Measurements from ENCODE around the gene RNF32. TPM values are rescaled to one million over a fixed set of nuclear protein-coding genes. Genes with fewer than 3 reads are reported as not detected.
A peak's percentile ranks its signal among the peaks of the same experiment; 100 is the strongest.

The RNF32 gene
- total and polyA plus RNA-seq, 4 donors, result 1.5 to 3.9 (median 3.1) TPM

- Histone ChIP-seq H3K4me3 (no peak overlapping the region), H3K27ac (ENCODE audit: low read depth in 1 of 2, low read length in 1 of 2) (no peak overlapping the region), H3K9ac (ENCODE audit: insufficient read depth in 1 of 2, low read length in 2 of 2) (no peak overlapping the region), H3K9me3 (ENCODE audit: control insufficient read depth in 4 of 4, insufficient read depth in 3 of 4, low read length in 3 of 4) (no peaks in the 10 kb centered on the region), H3K4me1 (ENCODE audit: control insufficient read depth in 5 of 5, insufficient read depth in 5 of 5, low read length in 5 of 5) (peaks cover 0 to 8% (median 0%) of the 10 kb centered on the region in 5 donors), H3K27me3 (ENCODE audit: control insufficient read depth in 3 of 3, insufficient read depth in 3 of 3, low read length in 2 of 3) (peaks cover 0 to 2% (median 0%) of the 10 kb centered on the region in 3 donors), H3K36me3 (ENCODE audit: control insufficient read depth in 4 of 4, insufficient read depth in 4 of 4, low read length in 4 of 4) (no peaks in the 10 kb centered on the region)
- WGBS, 2 donors, result 74 to 86% methylated on average over 4 of the region's 4 CpGs
- ATAC-seq (ENCODE audit: insufficient read depth, low FRiP score) (no peak), DNase-seq (no peak)
- TF ChIP-seq, protein P1, sequence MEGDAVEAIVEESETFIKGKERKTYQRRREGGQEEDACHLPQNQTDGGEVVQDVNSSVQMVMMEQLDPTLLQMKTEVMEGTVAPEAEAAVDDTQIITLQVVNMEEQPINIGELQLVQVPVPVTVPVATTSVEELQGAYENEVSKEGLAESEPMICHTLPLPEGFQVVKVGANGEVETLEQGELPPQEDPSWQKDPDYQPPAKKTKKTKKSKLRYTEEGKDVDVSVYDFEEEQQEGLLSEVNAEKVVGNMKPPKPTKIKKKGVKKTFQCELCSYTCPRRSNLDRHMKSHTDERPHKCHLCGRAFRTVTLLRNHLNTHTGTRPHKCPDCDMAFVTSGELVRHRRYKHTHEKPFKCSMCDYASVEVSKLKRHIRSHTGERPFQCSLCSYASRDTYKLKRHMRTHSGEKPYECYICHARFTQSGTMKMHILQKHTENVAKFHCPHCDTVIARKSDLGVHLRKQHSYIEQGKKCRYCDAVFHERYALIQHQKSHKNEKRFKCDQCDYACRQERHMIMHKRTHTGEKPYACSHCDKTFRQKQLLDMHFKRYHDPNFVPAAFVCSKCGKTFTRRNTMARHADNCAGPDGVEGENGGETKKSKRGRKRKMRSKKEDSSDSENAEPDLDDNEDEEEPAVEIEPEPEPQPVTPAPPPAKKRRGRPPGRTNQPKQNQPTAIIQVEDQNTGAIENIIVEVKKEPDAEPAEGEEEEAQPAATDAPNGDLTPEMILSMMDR (IDR thresholded peaks at IDR 0.05; ENCODE audit: control extremely low read depth, extremely low read depth), result no peak
Measured at GRCh38 chr7:156655983-156656382, 15.4 kb downstream of the RNF32 start.

GRCh38 chr7:156656598-156656997, 16.0 kb downstream of the RNF32 start:
- ATAC-seq (ENCODE audit: insufficient read depth, low FRiP score) (no peak), DNase-seq (peak in 1 of 3 donors; percentile 25)
- 69 to 71% methylated on average over 7 of the region's 7 CpGs for WGBS, 2 donors
- TF ChIP-seq, protein P1 (IDR thresholded peaks at IDR 0.05; ENCODE audit: control extremely low read depth, extremely low read depth), result no peak
- no peak overlapping the region for H3K27ac ChIP-seq (ENCODE audit: low read depth in 1 of 2, low read length in 1 of 2)
- H3K36me3 ChIP-seq (ENCODE audit: control insufficient read depth in 4 of 4, insufficient read depth in 4 of 4, low read length in 4 of 4), result no peaks in the 10 kb centered on the region
- no peak overlapping the region for H3K9ac ChIP-seq (ENCODE audit: insufficient read depth in 1 of 2, low read length in 2 of 2)
- H3K4me1 ChIP-seq (ENCODE audit: control insufficient read depth in 5 of 5, insufficient read depth in 5 of 5, low read length in 5 of 5), result peaks cover 0 to 8% (median 0%) of the 10 kb centered on the region in 5 donors
- no peaks in the 10 kb centered on the region for H3K9me3 ChIP-seq (ENCODE audit: control insufficient read depth in 4 of 4, insufficient read depth in 3 of 4, low read length in 3 of 4)
- peaks cover 0 to 2% (median 0%) of the 10 kb centered on the region in 3 donors for H3K27me3 ChIP-seq (ENCODE audit: control insufficient read depth in 3 of 3, insufficient read depth in 3 of 3, low read length in 2 of 3)
- no peak overlapping the region for H3K4me3 ChIP-seq

- peaks cover 0 to 8% (median 0%) of the 10 kb centered on the region in 5 donors for H3K4me1 ChIP-seq (ENCODE audit: control insufficient read depth in 5 of 5, insufficient read depth in 5 of 5, low read length in 5 of 5)
- TF ChIP-seq, protein P1 (IDR thresholded peaks at IDR 0.05; ENCODE audit: control extremely low read depth, extremely low read depth), result no peak
- WGBS, 2 donors, result 83 to 89% methylated on average over 4 of the region's 4 CpGs
Measured at GRCh38 chr7:156657681-156658080, 17.1 kb downstream of the RNF32 start.

DNA sequence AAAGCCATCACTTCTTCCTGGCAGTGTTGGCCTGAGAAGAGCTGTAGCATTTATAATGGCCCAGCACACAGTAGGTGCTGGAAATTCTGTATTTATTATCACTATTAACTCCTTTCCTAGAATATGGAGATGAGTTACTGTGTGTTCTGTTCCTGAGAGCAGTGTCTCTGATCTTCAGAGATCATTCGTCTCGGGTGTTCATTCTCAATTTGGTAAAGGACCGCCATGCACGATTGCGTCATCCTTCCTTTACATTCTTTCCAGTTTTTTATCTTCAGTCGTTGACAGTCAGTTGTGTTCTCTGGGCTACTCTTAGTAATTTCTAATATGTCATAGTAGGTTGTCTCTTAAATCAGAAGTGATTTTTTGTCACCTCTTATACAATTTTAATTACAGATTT, 18.6 kb downstream of the RNF32 start:
- 64 to 67% methylated on average over 6 of the region's 6 CpGs for WGBS, 2 donors

More at GRCh38 chr7:156657681-156658080, 17.1 kb downstream of the RNF32 start:
- Histone ChIP-seq H3K27ac (ENCODE audit: low read depth in 1 of 2, low read length in 1 of 2) (no peak overlapping the region), H3K4me3 (no peak overlapping the region), H3K9ac (ENCODE audit: insufficient read depth in 1 of 2, low read length in 2 of 2) (no peak overlapping the region), H3K36me3 (ENCODE audit: control insufficient read depth in 4 of 4, insufficient read depth in 4 of 4, low read length in 4 of 4) (no peaks in the 10 kb centered on the region), H3K27me3 (ENCODE audit: control insufficient read depth in 3 of 3, insufficient read depth in 3 of 3, low read length in 2 of 3) (peaks cover 0 to 2% (median 0%) of the 10 kb centered on the region in 3 donors), H3K9me3 (ENCODE audit: control insufficient read depth in 4 of 4, insufficient read depth in 3 of 4, low read length in 3 of 4) (no peaks in the 10 kb centered on the region)
- DNase-seq (no peak), ATAC-seq (ENCODE audit: insufficient read depth, low FRiP score) (no peak)

More for the DNA sequence above, 18.6 kb downstream of the RNF32 start:
- ATAC-seq (ENCODE audit: insufficient read depth, low FRiP score) (no peak), DNase-seq (no peak)
- Histone ChIP-seq H3K27ac (ENCODE audit: low read depth in 1 of 2, low read length in 1 of 2) (no peak overlapping the region), H3K4me3 (no peak overlapping the region), H3K36me3 (ENCODE audit: control insufficient read depth in 4 of 4, insufficient read depth in 4 of 4, low read length in 4 of 4) (no peaks in the 10 kb centered on the region), H3K9me3 (ENCODE audit: control insufficient read depth in 4 of 4, insufficient read depth in 3 of 4, low read length in 3 of 4) (no peaks in the 10 kb centered on the region), H3K9ac (ENCODE audit: insufficient read depth in 1 of 2, low read length in 2 of 2) (no peak overlapping the region), H3K4me1 (ENCODE audit: control insufficient read depth in 5 of 5, insufficient read depth in 5 of 5, low read length in 5 of 5) (peaks cover 0 to 8% (median 0%) of the 10 kb centered on the region in 5 donors), H3K27me3 (ENCODE audit: control insufficient read depth in 3 of 3, insufficient read depth in 3 of 3, low read length in 2 of 3) (peaks cover 0 to 2% (median 0%) of the 10 kb centered on the region in 3 donors)
- TF ChIP-seq, protein P1 (IDR thresholded peaks at IDR 0.05; ENCODE audit: control extremely low read depth, extremely low read depth), result no peak
